ENCODE measurements around the gene NEMP1. TPM values are rescaled to one million over a fixed set of nuclear protein-coding genes. Genes with fewer than 3 reads are reported as not detected.
A peak's percentile ranks its signal among the peaks of the same experiment; 100 is the strongest.

The NEMP1 gene
- total RNA-seq, 1 donor = 25.0 TPM

- no peak for DNase-seq (ENCODE audit: low read depth)
- H3K4me3 ChIP-seq (ENCODE audit: low read depth, low read length) = peak overlapping the region; percentile 48
- TF ChIP-seq CTCF (IDR thresholded peaks at IDR 0.05; ENCODE audit: insufficient read depth, low read length) = peak; percentile 81
These were observed 34.1 kb upstream of the NEMP1 start for GRCh38 chr12:57112492-57113294.

- peak within 1 kb of the TSS; percentile 93 for H3K4me3 ChIP-seq (ENCODE audit: low read depth, low read length)
- peak; percentile 93 for DNase-seq (ENCODE audit: low read depth)
- no peak for TF ChIP-seq CTCF (IDR thresholded peaks at IDR 0.05; ENCODE audit: insufficient read depth, low read length)
These were observed 32.6 kb upstream of the NEMP1 start, which contains the start of gene STAT6 for GRCh38 chr12:57111031-57111734. TSS of gene STAT6 (minus strand) at chr12:57111362. CDS start at chr12:57108278, 3,084 bp downstream.

GRCh38 chr12:57110104-57111030 lies 31.8 kb upstream of the NEMP1 start:
- H3K4me3 ChIP-seq (ENCODE audit: low read depth, low read length) = peak overlapping the region; percentile 93
- no peak for TF ChIP-seq CTCF (IDR thresholded peaks at IDR 0.05; ENCODE audit: insufficient read depth, low read length)
- DNase-seq (ENCODE audit: low read depth) = peak; percentile 50

- H3K4me3 ChIP-seq (ENCODE audit: low read depth, low read length) = peak overlapping the region; percentile 93
- DNase-seq (ENCODE audit: low read depth) = no peak
- TF ChIP-seq CTCF (IDR thresholded peaks at IDR 0.05; ENCODE audit: insufficient read depth, low read length) = no peak
These were observed 30.9 kb upstream of the NEMP1 start for GRCh38 chr12:57109207-57110103.

GRCh38 chr12:57107456-57108155 lies 29.0 kb upstream of the NEMP1 start:
- no peak overlapping the region for H3K4me3 ChIP-seq (ENCODE audit: low read depth, low read length)
- no peak for DNase-seq (ENCODE audit: low read depth)
- TF ChIP-seq CTCF (IDR thresholded peaks at IDR 0.05; ENCODE audit: insufficient read depth, low read length) = no peak

Measured in fibroblast of the aortic adventitia (primary cell).